K562 (cell line): ENCODE measurements around the gene PDIA4. TPM values are rescaled to one million over a fixed set of nuclear protein-coding genes. Genes with fewer than 3 reads are reported as not detected.

Source experiments
- ATF3 ChIP-seq, 2 experiments: fragments of 450-650 bp in 1 of 2; sonication (generic) in 1 of 2; formaldehyde crosslinking in 1 of 2; IDR thresholded peaks in 1 of 2; conservative IDR thresholded peaks in 1 of 2; 2 replicates each; pipeline versions ENCODE4 v1.6.1 to v1.8.1; 2016 to 2023; ENCODE audit warnings: mild to moderate bottlenecking in 2 of 2, moderate library complexity in 2 of 2, inconsistent platforms in 1 of 2, missing genetic modification reagents in 1 of 2
- CREB1 ChIP-seq, 2 experiments: sonication (generic) in 1 of 2; formaldehyde crosslinking in 1 of 2; IDR thresholded peaks; 2 replicates each; pipeline versions ENCODE4 v1.6.1 to v1.8.0; 2012 to 2022; ENCODE audit warnings: inconsistent platforms in 1 of 2, mild to moderate bottlenecking in 1 of 2, missing genetic modification reagents in 1 of 2, moderate library complexity in 1 of 2
- CXXC5 ChIP-seq: fragments of 250-450 bp; sonication (Bioruptor Pico); IDR thresholded peaks from 2 replicates; pipeline ENCODE4 v1.8.0; 2022; ENCODE audit warnings: inconsistent platforms, mild to moderate bottlenecking, moderate library complexity
- DIDO1 ChIP-seq: fragments of 450-650 bp; IDR thresholded peaks from 2 replicates; pipeline ENCODE4 v1.6.1; 2016; ENCODE audit warnings: low read depth, missing biosample characterization, missing genetic modification characterization
- ETS2 ChIP-seq: IDR thresholded peaks from 2 replicates; pipeline ENCODE4 v1.6.1; 2016; ENCODE audit warnings: borderline replicate concordance, missing genetic modification characterization, mild to moderate bottlenecking, moderate library complexity, missing compliant biosample characterization; ENCODE audit not compliant: poor library complexity, severe bottlenecking
- MLX ChIP-seq, 2 experiments: fragments of 450-650 bp in 1 of 2; sonication (generic) in 1 of 2; formaldehyde crosslinking; conservative IDR thresholded peaks; 2 replicates each; pipeline versions ENCODE4 v1.4.0 to v1.8.1; 2020 to 2022; ENCODE audit warnings: mild to moderate bottlenecking in 1 of 2, missing genetic modification reagents in 1 of 2
- PHTF2 ChIP-seq: fragments of 250-450 bp; sonication (Bioruptor Pico); IDR thresholded peaks from 2 replicates; pipeline ENCODE4 v1.5.0; 2021; ENCODE audit warnings: mild to moderate bottlenecking
- TBL1XR1 ChIP-seq, 2 experiments: IDR thresholded peaks; 2 replicates each; pipeline ENCODE4 v1.6.1; 2012; ENCODE audit warnings: improper control_type of control experiment in 2 of 2, low read length in 2 of 2, mild to moderate bottlenecking in 1 of 2
- TCF15 ChIP-seq: fragments of 250-450 bp; sonication (Bioruptor Pico); IDR thresholded peaks from 2 replicates; pipeline ENCODE4 v1.8.0; 2022; ENCODE audit warnings: moderate library complexity, mild to moderate bottlenecking, inconsistent platforms
- ZBTB9 ChIP-seq: fragments of 450-650 bp; formaldehyde crosslinking; IDR thresholded peaks from 2 replicates; pipeline ENCODE4 v1.4.0; 2020; ENCODE audit warnings: mild to moderate bottlenecking, moderate library complexity
- ZEB2 ChIP-seq: fragments of 450-650 bp; IDR thresholded peaks from 2 replicates; pipeline ENCODE4 v1.6.1; 2016
- ZFP30 ChIP-seq: fragments of 250-450 bp; sonication (Bioruptor Pico); IDR thresholded peaks from 2 replicates; pipeline ENCODE4 v1.8.0; 2022; ENCODE audit warnings: moderate library complexity, mild to moderate bottlenecking, inconsistent platforms, borderline replicate concordance
- ZNF232 ChIP-seq: sonication (generic); formaldehyde crosslinking; IDR thresholded peaks from 2 replicates; pipeline ENCODE4 v1.8.0; 2022; ENCODE audit warnings: mild to moderate bottlenecking, missing genetic modification reagents
- ZNF512 ChIP-seq: IDR thresholded peaks from 2 replicates; pipeline ENCODE4 v1.6.1; 2016; ENCODE audit warnings: missing genetic modification characterization, missing compliant biosample characterization
- ZNF583 ChIP-seq: fragments of 250-450 bp; sonication (Bioruptor Pico); IDR thresholded peaks from 2 replicates; pipeline ENCODE4 v1.4.0; 2020
- ZNF586 ChIP-seq: fragments of 450-650 bp; formaldehyde crosslinking; conservative IDR thresholded peaks from 2 replicates; pipeline ENCODE4 v1.4.0; 2020; ENCODE audit warnings: mild to moderate bottlenecking, moderate library complexity
- ZNF589 ChIP-seq: fragments of 200-800 bp; sonication (Bioruptor generic); IDR thresholded peaks from 2 replicates; pipeline ENCODE4 v1.6.1; 2016; ENCODE audit warnings: low read depth, missing genetic modification characterization, missing compliant biosample characterization
- ZSCAN29 ChIP-seq: fragments of 450-650 bp; IDR thresholded peaks from 2 replicates; pipeline ENCODE4 v1.6.1; 2017
- polyA plus RNA-seq, 8 experiments: library from polyadenylated mRNA; depleted of rRNA in 4 of 8; stranded (reverse) in 5 of 8; unstranded in 3 of 8; fragments of >200 nt; fragmentation: Nextera tagmentation in 2 of 8; fragmentation: Illumina TruSeq in 1 of 8; extraction: Ambion mirVana in 2 of 8; extraction: Trizol in 1 of 8; gene quantifications; 2 replicates each; pipeline versions ENCODE4 v1.2.1 to v1.2.3, GENCODE V29; 2011 to 2014; ENCODE audit warnings: inconsistent platforms in 1 of 8, missing spikeins in 1 of 8
- total RNA-seq, 7 experiments: library from RNA; depleted of rRNA in 6 of 7; stranded (reverse); fragments of >200 nt in 6 of 7; fragmentation: Illumina TruSeq in 2 of 7; extraction: Trizol in 2 of 7; gene quantifications; 2 replicates each; pipeline versions ENCODE4 v1.2.1 to v1.2.3, GENCODE V29; 2011 to 2021; ENCODE audit warnings: low replicate concordance in 1 of 7

Gene PDIA4
- total and polyA plus RNA-seq, 9 of the 15 experiments (the other 6 are each of a cell fraction or from before 2014, with no cell fraction given): 9.1 to 175 (median 146) TPM

- no peak for TF ChIP-seq ZNF512 (tag)
- TF ChIP-seq TBL1XR1 (IDR thresholded peaks at IDR 0.05; ENCODE audit: low read length in 2 of 2): peak; percentile 17 to 45; a peak in 2 of 4 replicates
- TF ChIP-seq ZBTB9 (CRISPR knock-in tag): peak; percentile 77; the same call in 1 of the 2 replicates
- no peak for TF ChIP-seq DIDO1
- TF ChIP-seq CREB1 (IDR thresholded peaks at IDR 0.05): peak; percentile 93
- TF ChIP-seq CREB1 (CRISPR knock-in tag; IDR thresholded peaks at IDR 0.05): peak; percentile 90
- TF ChIP-seq MLX (CRISPR knock-in tag; conservative IDR thresholded peaks at IDR 0.05): no peak; a peak in 1 of 4 replicates
- no peak for TF ChIP-seq ZEB2
- no peak for TF ChIP-seq ZNF589
- TF ChIP-seq ZNF232 (CRISPR knock-in tag): peak; percentile 85
- no peak for TF ChIP-seq PHTF2 (CRISPR knock-in tag)
- TF ChIP-seq ZSCAN29: no peak
- TF ChIP-seq ZNF586 (CRISPR knock-in tag): no peak
- no peak for TF ChIP-seq ZFP30 (CRISPR knock-in tag)
- TF ChIP-seq TCF15: no peak
- no peak for TF ChIP-seq ATF3 (IDR thresholded peaks at IDR 0.05)
- TF ChIP-seq ATF3 (CRISPR knock-in tag; conservative IDR thresholded peaks at IDR 0.05): no peak; the same call in 1 of the 2 replicates
- TF ChIP-seq ZNF583 (CRISPR knock-in tag): 0 out of 2 replicates have a peak, but pooled peaks have one; percentile 14
- TF ChIP-seq CXXC5 (CRISPR knock-in tag): peak; percentile 99
- no peak for TF ChIP-seq ETS2 (tag)
These were observed at the start of gene PDIA4 (continued) for GRCh38 chr7:149028346-149029109.
